SIG-M5 treated with dmso at 0.1 percent for 504 hours (cell line): ENCODE results near the gene GARRE1.
A peak's percentile ranks its signal among the peaks of the same experiment; 100 is the strongest.
"Not testable (repeated sequence)": the region's sequence is repeated elsewhere in the genome, so short reads cannot be mapped to it uniquely, and the experiment has no call there.

Experiments
- DNase-seq: peaks from one replicate; lab custom pipeline; 2025; ENCODE audit not compliant: unreplicated experiment; lab: John Stamatoyannopoulos, UW

Gene GARRE1

GRCh38 chr19:34256835-34257558 lies 2.6 kb downstream of the GARRE1 start:
- DNase-seq: no peak

DNA sequence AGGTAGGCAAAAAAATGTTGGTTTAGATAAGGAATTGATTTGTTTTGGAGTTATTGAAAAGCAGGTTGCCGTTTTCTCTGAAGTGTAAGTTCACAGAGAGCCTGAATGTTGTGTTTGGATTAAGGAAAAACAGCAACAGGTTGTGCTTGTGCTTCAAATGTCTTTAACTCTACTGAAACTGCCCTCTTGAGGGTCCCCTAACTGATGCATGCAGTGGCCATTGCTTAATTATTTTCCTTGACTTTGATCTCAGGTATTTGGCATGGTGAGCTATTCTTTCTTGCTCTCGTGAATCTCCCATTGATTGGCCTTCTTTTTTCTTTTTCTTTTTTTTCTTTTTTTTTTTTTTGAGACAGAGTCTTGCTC lies 3.2 kb downstream of the GARRE1 start:
- no peak for DNase-seq

GRCh38 chr19:34259367-34260095 lies 5.2 kb downstream of the GARRE1 start:
- DNase-seq: no peak

DNA sequence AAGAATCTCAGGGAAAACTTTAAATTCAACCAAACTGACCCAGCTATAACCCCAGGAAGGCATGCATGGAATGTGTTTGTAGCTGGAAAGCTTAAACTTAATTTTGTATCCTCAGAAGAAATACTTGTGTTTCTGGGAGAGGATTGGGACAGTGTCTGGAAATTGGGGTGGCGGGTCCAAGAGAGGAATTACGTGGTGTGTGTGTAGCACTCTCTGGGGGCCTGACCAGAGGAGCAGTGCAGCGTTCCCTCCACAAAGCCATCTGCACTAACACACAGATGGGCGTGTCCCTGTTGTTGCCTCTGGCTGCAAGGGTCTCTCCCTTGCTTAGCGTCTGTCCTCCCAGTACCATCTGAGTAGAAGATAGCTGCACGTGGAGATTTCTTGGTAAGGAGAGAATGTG lies 6.4 kb downstream of the GARRE1 start:
- no peak for DNase-seq

GRCh38 chr19:34261334-34262109 lies 7.2 kb downstream of the GARRE1 start:
- DNase-seq: no peak

GRCh38 chr19:34263745-34264237 lies 9.4 kb downstream of the GARRE1 start:
- DNase-seq: no peak

- DNase-seq: no peak
Measured at GRCh38 chr19:34265221-34265650, 10.9 kb downstream of the GARRE1 start.

GRCh38 chr19:34269081-34269480 lies 14.7 kb downstream of the GARRE1 start:
- DNase-seq: no peak

DNA sequence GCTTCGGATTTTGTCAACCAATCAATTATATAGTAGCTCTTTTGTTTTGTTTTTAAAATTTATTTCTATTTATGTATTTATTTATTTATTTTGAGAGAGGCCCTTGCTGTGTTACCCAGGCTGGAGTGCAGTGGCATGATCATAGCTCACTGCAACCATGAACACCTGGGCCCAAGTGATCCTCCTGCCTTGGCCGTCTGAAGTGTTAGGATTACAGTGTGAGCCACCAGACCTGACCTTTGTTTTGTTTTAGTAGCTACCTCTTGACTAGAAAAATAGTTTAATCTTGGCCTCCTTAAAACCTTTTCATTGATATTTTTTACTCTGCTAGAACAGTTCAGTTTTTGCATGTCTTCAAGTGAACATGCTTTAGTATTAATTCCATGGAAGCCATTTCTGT lies 15.1 kb downstream of the GARRE1 start:
- DNase-seq: no peak

DNA sequence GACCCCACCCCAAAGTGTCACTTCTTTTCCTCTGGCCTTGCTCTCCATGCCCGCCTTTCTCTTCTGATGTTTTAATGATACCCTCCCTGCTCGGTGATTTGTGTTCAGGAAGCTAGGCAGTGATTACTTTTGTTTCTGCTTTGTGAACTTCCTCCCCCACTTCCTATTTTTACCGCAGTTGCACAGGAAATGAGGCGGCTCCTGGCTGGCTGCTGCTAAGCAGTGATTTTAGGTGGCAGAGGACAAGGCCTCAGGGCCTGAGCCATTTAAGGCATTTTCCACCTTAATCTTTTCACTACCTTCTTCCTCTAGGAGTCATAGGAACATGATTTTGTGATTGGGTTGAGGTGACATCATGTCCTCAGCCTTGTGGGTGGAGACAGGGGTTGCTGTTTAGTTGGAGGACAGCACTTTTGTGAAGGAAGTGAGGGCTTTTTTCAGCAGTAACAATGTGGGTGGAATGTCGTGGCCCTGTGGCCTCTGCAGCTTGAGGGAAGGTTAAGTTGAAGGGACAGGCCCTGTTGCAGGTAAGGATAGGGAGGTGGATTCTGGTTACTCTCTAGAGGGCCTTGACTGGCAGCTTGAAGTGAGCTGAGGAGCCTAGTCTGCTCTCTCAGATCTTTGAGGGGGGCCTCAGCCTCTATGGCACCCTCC lies 15.7 kb downstream of the GARRE1 start:
- DNase-seq: peak; percentile 36

DNA sequence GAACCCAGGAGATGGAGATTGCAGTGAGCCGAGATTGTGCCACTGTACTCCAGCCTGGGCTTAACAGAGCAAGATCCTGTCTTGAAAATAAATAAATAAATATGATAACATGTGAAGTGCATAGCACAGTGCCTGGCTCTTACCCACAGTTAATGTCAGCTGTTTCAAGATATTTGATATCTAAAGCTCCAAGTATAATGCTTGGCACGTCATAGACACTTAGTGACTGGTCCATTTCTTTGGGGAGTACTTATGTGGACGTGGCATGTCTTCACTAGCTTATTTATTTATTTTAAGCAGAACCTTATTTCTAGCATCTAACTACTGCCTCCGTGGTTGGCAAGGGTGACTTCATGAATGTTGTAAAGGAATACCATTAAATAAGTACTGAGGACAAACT lies 18.8 kb downstream of the GARRE1 start:
- DNase-seq: no peak

DNA sequence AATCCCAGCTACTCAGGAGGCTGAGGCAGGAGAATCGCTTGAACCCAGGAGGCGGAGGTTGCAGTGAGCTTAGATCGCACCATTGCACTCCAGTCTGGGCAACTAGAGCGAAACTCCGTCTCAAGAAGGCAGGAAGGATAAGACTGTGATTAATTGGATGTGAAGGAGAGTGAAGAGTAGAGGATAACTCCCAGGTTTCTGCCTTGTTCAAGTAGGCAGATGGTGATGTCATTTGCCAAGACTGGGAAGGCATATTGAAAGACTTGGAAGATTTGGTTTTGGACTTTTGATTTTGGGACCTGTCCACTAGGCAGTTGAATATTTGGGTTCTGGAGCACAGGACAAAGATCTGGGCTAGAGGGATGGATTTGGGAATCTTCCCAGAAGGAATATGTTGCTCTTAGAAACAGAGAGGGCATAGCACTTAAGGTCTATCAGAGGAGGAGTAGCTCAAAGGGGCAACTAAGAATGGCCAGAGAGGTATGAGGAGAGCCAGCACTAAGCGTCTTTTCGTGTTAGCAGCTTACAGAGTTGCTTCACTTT lies 20.0 kb downstream of the GARRE1 start:
- no peak for DNase-seq

DNA sequence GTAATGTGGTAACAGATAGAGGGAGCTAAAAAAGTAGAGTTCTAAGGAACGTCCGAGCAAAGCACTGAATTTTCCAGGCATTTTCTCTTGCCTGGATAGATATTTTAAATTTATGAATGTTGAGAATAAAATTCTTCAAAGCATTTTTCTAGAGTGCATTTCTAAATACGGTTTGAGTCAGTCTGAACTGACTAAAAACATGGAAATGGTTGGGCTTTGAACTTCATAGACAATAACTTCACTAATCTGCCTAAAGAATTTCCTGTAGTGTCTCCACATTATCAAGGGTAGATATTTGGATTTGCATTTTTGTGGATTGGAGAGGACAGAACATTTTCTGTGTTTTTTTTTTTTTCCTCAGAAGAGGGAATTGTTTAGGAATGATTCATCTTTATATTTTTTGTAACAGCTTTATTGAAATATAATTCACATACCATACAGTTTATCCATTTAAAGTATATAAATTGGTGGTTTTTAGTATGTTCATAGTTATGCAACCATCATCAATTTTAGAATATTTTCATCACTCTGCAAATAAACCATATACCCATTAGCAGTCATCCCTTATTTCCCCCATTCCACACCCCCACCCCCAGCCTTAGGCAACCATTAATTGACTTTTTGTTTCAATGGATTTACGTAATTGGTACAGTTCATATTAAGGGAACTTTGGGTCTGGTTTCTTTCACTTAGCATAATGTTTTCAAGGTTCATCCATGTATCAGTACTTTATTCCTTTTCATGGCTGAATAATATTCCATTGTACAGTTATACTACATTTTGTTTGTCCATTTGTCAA lies 20.7 kb downstream of the GARRE1 start:
- DNase-seq: no peak

- no peak for DNase-seq
Measured at GRCh38 chr19:34275705-34276104, 21.4 kb downstream of the GARRE1 start.

- DNase-seq: no peak
Measured at GRCh38 chr19:34276614-34277013, 22.3 kb downstream of the GARRE1 start.

DNA sequence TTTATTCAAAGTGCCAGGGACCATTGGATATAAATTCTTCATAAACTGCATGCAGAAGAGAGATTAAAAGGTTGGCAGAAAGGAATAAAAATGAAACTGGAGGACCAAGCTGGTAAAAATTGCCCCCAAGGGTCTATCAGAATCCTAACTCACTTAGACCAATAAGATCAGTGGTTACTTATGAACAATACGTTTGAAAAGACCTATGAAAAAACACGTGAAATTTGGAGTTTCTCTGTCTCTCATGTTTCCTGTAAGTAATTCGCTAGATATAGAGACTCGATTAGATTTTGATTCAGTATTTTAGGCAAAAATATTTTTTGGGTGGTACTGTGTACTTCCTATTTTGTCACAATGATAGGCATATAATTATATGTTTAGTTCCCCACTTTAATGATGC lies 22.9 kb downstream of the GARRE1 start:
- no peak for DNase-seq

- no peak for DNase-seq
Measured at GRCh38 chr19:34278783-34279182, 24.4 kb downstream of the GARRE1 start.

DNA sequence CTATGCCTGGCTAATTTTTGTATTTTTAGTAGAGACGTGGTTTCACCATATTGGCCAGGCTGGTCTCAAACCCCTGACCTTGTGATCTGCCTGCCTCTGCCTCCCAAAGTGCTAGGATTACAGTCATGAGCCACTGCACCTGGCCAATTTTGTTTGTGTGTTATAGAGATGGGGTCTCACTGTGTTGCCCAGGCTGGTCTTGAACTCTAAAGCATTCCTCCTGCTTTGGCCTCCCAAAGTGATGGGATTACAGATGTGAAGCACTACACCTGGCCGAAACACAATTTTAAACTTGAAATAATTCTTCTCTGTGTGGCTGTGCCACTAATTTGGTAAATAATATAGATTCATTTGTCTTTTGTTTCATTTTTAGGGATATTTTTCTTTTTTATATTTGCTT lies 27.1 kb downstream of the GARRE1 start:
- DNase-seq: not testable (repeated sequence)

GRCh38 chr19:34282611-34283519 lies 28.5 kb downstream of the GARRE1 start:
- no peak for DNase-seq
